ENCODE results near the gene STEAP3. TPM values are rescaled to one million over a fixed set of nuclear protein-coding genes. Genes with fewer than 3 reads are reported as not detected.
A peak's percentile ranks its signal among the peaks of the same experiment; 100 is the strongest.

Gene STEAP3
- total and polyA plus RNA-seq, 8 donors = 1.7 to 43.8 (median 3.1) TPM

- Histone ChIP-seq H3K4me3 (no peak overlapping the region), H3K9me3 (no peaks in the 10 kb centered on the region), H3K4me1 (no peaks in the 10 kb centered on the region), H3K27me3 (no peaks in the 10 kb centered on the region), H3K36me3 (no peaks in the 10 kb centered on the region), H3K27ac (no peak overlapping the region)
- DNase-seq (no peak), ATAC-seq (peak; percentile 34)
- TF ChIP-seq CTCF (IDR thresholded peaks at IDR 0.05) = no peak
- intact Hi-C loops (cut with DNase I) = no loop called here
Observed at GRCh38 chr2:119234021-119235019, 10.7 kb downstream of the STEAP3 start.

GRCh38 chr2:119236796-119237195 lies 13.2 kb downstream of the STEAP3 start:
- Histone ChIP-seq H3K27ac (no peak overlapping the region), H3K9me3 (no peaks in the 10 kb centered on the region), H3K27me3 (no peaks in the 10 kb centered on the region), H3K36me3 (no peaks in the 10 kb centered on the region), H3K4me1 (peaks cover 6 to 7% of the 10 kb centered on the region in 2 donors), H3K4me3 (no peak overlapping the region)
- intact Hi-C loops (cut with DNase I) = no loop called here
- no peak for ATAC-seq
- TF ChIP-seq CTCF (IDR thresholded peaks at IDR 0.05) = no peak
- DNase-seq = no peak

- peak in 2 of 4 donors; percentile 40 to 71 for DNase-seq
- H3K27me3 ChIP-seq = no peaks in the 10 kb centered on the region
- intact Hi-C loops (cut with DNase I) = no loop called here
- H3K4me1 ChIP-seq = peaks cover 6 to 7% of the 10 kb centered on the region in 2 donors
- no peak overlapping the region for H3K4me3 ChIP-seq
- peak overlapping the region in 1 of 2 donors; percentile 33 for H3K27ac ChIP-seq
- peak; percentile 94 for ATAC-seq
- TF ChIP-seq CTCF (IDR thresholded peaks at IDR 0.05) = no peak
- peaks cover 0 to 2% of the 10 kb centered on the region in 2 donors for H3K9me3 ChIP-seq
- peaks cover 0 to 5% of the 10 kb centered on the region in 2 donors for H3K36me3 ChIP-seq
Observed at GRCh38 chr2:119240311-119241204, 16.9 kb downstream of the STEAP3 start.

GRCh38 chr2:119241205-119241532 lies 17.5 kb downstream of the STEAP3 start:
- H3K4me1 ChIP-seq = peaks cover 6 to 7% of the 10 kb centered on the region in 2 donors
- ATAC-seq (peak; percentile 38), DNase-seq (no peak)
- peak overlapping the region in 1 of 2 donors; percentile 33 for H3K27ac ChIP-seq
- no peak overlapping the region for H3K4me3 ChIP-seq
- H3K9me3 ChIP-seq = peaks cover 0 to 2% of the 10 kb centered on the region in 2 donors
- no peaks in the 10 kb centered on the region for H3K27me3 ChIP-seq
- TF ChIP-seq CTCF (IDR thresholded peaks at IDR 0.05) = no peak
- H3K36me3 ChIP-seq = peaks cover 0 to 11% of the 10 kb centered on the region in 2 donors
- intact Hi-C loops (cut with DNase I) = no loop called here
